NCI-H2171 treated with DMSO at 0.1 percent for 48 hours (cell line): ENCODE results near the gene BLMH.
"Not testable (repeated sequence)": the region's sequence is repeated elsewhere in the genome, so short reads cannot be mapped to it uniquely, and the experiment has no call there.

Experiments used
- DNase-seq: peaks from one replicate; lab custom pipeline; 2025; lab: John Stamatoyannopoulos, UW

The BLMH gene

DNA sequence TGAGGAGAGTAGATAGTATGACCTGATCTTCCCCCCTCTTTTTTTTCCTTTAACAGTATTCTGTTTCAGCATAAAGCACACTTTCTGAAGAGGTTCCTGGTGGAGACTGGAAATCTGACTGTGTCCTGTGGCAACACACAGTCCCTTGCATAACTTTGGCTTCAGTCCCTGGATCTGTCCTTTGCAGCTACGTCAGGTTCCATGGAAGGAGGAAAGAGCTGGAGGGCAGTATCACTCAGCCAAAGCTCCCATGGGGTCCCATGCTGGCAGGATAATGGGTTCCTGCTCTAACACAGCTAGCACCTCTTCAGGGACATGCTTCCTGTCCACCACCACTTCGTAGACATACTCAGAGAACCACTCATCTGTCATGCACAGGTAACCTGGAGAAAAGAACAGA, 43.0 kb downstream of the BLMH start:
- DNase-seq, result no peak

DNA sequence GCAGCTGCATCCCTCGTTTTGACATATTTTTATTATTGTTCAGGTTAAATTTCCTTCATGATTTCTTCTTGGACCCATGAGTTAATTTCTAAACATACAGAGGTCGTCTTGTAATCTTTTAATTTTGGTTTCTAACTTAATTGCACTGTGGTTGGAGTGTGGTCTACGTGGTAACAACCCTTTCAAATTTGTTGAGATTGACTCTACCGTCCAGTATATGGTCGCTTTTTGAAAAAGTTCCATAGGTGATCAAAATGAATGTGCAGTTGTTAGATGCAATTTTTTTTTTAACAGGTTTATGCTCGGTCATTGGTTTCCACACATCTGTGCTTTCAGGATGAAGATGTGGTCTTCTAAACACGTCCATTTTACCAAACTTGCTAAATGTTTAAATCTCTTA, 45.3 kb downstream of the BLMH start:
- DNase-seq, result no peak

DNA sequence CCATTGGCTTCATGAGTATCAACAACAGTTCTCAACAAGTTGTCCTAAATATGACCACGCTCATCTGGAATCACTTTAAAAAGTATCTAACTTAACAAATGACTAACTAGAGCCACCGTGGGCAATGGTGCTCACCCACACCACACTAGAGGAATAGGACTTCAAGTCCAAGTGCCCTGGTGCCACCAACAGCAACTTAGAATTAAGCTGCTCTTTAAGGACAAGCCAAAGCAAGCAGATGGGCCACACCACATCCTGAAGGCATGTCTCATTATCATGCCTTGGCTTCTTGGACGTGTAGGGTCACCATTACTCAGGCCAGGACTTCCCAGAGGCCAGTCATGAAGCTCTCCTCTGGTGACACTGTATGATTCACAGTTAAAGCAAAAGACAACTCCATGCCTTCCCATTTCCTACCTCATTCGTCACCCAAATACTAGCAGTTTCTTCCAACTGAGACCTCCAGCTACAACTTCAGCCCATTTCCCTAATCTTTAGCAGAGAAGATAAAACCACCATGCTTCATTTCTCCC, 46.8 kb downstream of the BLMH start:
- no peak for DNase-seq

DNA sequence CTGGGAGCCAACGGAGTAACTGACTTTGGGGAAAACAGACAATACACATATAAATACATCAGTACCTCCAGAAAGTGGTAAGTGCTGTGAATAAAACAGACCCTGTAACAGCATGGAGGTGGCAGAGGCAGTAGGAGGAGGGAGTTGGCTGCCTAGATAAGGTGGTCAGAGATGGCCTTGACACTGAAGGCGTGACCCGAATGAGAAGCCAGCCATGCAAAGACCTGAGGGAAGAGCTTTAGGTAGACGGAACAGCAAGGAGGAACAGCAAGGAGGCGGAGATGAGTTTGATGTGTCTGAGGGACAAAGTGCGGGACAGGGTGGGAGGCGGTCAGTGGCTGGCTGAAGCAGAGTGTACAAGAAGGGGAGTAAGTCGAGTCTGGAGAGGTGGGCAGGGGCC, 48.2 kb downstream of the BLMH start:
- DNase-seq, result no peak

DNA sequence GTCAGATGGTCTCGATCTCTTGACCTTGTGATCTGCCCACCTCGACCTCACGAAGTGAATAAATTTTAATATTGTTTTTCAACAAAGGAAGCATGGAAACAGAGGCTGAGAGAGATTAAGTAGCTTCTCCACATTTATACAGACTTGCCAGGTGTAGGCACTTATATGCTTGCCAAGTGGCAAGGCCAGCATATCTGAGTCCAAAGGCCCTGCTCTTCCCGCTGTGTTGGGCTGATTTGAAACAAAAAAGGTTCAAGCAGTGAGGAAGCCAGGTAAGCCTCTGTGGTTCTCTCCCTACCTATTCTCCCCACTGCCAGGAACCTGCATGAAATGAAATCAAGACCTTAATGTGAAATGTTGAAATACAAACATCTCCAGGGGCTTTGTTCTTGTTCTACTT, 48.7 kb downstream of the BLMH start:
- DNase-seq, result no peak

DNA sequence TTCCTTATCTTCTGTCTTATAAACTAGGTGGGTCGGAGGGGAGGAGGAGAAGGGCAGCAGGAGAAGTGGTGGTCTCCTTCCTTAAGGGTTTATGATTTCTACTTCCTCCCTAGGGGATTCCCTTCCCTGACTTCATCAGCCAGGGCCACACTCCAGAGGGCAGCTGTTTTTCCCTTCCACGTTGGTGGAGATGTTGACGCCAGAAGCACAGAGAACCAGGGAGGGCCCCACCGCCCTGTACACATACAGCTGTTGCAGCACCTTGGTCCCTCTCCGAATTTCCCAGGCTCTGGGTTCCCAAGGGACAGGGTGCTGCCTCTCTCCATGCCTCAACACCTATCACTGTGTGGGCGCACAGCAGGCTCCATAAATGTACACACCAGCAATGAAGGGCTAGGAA, 50.7 kb downstream of the BLMH start:
- DNase-seq, result no peak

DNA sequence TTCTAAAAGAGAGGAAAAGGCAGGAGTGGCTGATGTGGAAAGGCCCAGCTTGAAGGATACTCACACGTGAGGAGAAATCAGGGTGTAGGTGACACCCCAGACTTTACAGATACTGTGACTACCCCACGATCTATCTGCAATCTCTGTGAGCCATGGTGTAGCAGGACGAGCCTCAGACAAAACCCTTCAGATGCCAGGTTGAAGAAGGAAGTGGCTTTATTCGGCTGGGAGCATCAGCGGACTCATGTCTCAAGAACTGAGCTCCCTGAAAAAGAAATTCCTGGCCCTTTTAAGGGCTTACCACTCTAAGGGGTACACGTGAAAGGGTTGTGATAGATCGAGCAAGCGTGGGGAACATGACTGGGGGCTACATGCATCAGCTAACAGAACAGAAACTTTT, 51.6 kb downstream of the BLMH start:
- DNase-seq, result no peak

DNA sequence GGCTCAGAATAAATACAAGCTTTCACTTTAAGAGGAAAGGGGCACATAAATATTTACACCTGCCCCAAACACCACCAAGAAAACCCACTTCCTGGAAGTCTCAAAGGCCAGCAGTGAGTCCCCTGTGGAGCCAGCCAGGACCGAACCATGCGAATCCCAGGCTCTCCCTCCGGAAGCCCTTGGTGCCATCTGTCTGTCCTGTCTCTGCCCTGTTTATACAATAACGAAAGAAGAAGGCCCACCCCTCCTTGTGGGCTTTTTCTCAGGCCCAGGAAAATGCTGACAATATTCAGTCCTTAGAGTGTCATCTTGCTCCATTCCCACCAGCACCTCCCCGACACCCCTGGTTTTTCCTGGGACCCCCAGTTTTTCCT, 52.7 kb downstream of the BLMH start:
- DNase-seq, result no peak

DNA sequence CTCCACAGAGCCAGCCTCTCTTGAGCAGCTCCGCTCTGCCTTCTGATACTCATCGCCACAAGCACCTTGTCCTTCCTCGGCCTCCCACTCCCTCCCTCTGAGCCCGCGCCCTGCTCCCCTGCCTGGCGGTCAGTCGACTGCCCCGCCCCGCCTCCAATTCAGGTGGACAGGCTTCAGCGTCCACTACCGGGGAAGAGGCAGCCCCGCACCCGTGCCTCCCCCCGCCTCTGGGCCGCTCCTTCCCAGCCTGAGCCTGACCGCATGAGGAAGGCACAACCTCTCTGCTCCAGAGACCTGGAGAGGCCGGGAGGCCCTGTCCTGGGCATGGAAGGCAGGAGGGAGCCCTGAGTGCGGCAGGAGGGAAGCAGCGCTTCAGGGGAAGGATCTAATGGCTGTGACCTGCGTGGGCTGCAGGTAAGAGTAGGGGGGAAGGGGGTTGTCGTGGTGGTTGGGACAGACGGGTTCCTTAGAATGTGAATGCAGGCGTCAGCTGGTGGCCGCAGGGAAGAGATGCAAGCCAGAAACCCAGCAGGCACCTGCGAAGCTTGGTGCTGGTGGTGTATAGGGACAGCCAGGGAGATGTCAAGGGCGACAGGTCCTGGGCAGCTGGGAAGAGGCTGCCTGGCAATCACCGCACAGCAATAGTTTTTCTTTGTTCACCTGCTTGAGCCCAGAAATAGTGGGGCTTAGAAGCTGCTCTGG, 53.2 kb downstream of the BLMH start:
- DNase-seq, result no peak

DNA sequence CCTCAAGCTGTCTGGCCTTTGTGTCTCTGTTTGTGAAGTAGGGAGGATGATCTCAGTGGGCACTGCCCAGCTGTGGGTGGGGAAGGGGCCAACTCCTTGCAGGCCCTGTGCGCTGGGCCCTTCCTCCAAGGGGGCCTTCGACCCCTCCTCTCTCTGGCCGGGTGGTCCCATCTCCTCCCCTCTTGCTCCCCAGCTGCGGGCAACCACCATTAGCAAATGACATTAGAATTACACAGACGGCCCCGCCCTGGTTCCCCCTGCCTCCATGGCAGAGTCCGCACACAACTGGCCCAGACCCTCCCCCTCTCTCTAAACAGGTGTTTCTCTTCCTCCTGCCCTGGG, 53.8 kb downstream of the BLMH start:
- no peak for DNase-seq

DNA sequence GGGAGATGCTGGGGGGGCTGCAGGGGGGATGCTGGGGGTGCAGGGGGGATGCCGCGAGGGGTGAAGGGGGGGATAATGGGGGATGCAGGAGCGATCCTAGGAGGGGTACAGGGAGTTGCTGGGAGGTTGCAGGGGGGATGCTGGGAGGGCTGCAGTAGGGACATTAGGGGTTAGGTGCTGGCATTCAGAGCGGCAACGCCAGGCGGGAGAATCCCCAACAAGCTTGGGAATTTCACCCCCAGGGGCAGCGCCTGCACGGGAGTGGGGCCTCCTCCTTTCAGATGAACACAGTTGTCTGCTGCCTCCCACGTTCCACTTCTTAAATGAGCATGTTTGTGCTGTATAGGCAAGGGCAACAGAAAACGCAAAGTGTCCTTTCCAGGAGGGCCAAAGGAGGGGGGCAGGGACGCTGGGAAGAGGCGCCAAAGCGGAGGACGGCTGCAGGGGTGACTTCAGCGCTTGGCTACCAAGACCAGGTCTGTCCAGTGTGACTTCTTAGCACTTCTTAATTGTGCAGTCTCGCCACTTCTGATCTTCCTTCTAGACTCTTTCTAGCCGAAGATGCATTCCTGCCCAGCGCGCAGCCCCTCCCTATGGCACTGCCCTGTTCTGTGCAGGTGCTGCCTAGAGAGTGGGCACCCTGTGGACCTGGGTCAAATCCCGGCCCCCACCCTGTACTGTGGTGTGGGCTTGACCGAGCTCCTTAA, 54.3 kb downstream of the BLMH start:
- no peak for DNase-seq

DNA sequence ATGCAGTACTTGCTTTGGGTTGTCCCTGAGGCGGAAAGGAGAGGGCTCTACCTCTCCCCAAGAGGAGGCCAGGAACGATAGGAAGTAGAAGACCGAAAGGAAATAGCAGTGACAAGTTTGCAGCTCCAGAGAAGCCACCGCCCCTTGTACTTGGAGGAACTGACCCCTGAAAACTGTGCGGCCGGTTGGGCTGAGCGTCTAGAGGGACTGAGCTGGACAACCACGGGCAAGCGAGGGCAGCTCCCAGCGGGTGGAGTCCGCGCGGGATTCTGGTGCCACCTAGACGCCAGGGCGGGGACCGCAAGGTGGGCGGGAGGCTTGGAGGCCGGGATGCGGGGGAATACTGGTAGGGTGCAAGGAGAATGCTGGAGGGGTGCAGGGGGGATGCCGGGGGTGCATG, 55.0 kb downstream of the BLMH start:
- no peak for DNase-seq

DNA sequence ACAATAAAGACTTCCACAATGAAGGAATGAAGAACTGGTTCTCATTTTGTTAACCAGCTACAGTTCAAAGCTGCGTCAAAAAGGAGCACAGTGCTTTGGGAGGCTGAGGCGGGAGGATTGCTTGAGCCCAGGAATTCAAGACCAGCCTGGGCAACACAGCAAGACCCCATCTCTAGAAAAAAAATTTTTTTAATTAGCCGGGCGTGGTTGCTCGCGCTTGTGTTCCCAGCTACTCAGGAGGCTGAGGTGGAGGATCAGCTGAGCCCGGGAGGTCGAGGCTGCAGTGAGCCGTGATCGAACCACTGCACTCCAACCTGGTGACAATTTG, 55.5 kb downstream of the BLMH start:
- DNase-seq, result no peak

DNA sequence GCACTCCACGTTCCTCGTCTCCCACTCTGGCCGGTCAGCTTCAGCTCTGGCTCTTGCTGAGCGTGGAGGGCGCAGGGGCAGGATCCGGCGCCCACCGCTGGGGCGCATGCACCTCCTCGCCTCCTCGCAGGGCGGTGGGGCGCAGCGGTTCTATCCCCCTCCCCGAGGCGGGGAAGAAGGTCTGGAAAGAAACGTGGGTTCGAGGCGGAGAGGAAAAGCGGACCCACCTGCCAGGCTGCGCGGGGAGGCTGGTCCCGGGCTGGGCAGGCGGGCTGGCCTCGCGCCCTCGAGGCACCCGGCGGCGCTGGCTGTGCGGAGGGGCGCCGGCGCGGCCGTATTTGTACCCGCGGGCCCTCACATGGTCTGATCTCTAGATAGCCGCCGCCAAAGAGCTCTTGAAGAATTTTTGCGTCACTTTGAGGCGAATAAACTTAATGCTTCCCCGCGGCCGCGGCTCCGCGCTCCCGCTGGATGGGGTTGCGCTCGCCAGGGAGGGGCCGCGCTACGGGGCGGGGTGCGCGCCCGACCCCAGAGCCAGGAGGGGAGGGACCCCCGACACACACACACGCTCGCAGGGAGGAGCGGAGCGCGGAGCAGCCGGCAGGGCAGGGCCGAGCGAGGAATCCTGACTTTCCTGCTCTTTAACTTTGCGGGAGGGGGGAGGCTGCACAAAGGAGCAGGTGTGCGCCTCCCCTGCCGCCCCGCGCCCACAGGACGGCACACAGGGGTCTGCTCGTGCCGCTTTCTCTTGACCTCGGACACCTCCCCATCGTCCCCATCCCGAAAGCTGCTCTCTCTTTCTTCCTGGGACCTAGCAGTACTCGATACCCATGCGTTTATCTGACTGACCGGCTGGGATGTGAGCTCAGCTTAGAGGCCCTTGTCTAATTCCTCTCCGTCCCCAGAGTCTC, 56.1 kb downstream of the BLMH start, which contains the start of gene SLC6A4:
Gene SLC6A4 (minus strand): TSS at position 312 of the 911 bp plus-strand sequence. CDS start 13,739 bp downstream, outside the sequence.
- DNase-seq, result no peak

DNA sequence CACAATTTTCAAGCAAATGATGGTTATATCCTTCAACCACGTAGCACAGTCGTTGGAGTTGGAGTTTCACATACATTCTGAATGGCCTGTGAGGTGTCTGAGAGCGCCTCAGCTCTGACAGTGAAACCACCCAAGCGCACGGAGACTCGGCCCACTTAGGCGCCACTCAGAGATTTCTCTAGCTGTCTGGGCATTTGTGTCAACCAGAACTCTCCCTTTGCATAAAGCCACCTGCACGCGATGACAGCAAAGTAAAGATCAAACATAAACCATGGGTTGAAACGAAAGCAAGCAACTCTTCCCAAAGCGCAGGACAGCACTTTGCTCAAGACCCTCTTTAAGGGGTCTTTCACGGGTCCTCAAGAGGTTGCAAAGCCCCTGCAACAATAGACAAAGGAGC, 56.8 kb downstream of the BLMH start:
- DNase-seq, result no peak

DNA sequence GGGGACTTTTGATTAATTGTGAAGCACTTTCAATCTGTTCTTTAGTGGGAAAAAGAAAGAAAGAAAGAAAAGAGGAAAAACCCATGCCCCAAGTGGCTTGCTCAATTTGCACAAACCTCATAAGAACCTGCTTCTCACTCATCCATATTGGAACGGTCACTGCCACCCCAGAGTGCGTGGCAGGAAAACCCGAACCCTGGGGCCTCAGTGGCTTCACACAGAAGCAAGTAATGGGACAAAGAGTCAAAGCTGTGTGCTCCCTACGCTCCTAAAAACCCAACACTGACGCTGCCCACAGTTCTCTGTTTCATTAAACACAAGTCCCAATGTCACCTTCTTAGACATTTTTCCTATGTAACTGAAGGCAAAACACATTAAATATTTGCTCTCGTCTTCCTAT, 57.4 kb downstream of the BLMH start:
- no peak for DNase-seq

DNA sequence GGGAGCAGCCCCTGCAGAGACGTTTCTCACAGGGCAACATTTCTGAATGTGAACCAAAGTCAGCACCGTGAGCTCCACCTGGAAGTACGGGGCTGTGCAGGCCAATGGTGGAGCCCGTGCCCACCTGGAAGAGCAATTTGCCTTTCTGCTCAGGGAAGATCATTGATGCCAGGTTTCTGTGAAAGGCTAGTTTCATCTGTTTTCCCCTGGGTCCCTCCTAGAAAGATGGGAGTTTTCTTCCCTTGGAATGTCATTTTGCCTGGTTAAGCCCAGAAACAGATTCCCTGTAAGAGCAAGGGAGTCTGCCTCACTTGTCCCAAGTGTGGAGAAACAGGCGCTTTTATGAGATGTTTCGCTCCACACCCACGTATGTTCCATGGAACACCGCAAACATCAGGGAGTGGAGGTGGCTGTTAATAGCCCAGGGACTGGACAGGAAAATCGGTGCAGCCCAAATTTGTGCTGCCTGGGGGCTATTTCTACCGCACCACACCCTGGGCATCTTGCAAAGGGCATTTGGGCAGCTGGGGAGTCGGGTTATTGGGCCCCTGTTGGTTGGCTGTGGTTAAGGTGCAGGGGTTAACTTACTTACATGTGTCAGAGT, 58.8 kb downstream of the BLMH start:
- DNase-seq, result no peak

DNA sequence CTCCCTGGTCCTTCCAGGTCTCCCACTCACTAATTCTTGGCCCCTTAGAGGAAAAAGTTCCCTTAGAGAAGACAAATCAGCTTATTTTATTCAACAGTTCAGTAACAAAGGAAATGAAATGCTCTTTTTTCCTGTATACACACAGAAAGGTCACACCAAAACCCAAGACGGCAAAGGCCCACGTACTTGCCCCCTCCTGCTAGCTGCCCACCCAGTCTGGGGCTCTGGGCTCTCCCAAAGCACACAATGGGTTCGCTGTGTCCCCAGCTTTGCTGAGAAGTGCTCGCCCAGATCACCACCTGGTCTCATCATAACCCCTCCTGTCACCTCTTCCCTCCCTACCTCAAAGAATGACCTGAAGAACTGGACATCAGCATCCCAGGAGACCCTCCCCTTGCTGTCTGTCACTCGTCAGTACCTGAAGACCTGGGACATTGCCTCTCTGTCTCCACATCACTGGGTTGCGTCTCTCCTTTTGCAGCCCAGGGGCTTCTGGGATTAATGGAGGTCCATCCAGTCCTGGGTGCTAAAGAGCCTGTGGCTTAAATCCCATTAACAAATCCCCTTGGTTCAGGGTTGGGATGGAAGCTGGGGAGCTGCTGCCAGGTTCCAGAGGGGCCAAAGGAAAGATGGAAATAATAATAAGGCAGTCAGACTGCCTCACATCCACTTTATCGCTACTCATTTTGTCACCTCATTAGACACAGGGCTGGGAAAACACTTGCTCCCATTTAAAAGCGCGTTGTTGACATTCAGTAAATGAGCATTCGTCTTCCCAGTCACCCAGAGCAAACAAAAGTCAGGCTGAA, 59.5 kb downstream of the BLMH start:
- DNase-seq, result no peak

DNA sequence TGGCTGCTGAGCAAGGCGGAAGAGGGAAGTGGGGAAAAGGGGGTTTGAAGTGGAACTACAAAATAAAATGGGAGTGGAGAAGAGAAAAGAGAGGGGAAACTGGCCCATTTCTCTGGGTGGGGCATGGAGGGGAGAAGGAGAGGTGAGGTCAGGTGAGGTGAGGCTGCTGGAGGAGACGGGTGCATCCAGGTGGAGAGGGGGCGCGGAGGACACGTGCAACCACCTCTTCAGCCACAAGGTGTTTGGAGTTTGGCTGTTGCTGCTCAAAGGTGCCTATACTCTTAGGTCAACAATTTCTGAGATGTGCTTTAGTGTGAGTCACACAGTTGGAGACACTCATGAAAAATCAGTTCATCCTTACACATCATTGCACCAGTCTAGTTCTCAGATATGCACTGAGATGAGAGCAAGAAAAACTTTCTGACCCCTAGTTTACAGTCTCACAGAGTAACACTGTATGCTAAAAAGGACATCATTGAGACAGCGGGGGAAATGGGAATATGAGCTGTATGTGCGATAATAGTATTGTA, 61.1 kb downstream of the BLMH start:
- no peak for DNase-seq

DNA sequence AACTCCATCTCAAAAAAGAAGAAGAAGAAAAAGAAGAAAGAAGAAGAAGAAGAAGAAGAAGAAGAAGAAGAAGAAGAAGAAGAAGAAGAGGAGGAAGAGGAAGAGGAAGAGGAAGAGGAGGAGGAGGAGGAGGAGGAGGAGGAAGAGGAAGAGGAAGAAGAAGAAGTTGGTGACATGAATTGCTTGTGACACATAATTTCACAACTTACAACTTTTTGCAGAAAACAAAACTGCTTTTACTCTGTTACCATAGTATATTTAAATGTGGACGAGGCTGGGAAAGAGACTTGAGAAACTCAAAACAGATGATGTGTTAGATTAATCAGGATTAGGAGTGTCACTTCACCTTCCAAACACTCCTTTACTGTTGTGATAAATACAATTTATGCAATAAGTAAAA, 61.7 kb downstream of the BLMH start:
- DNase-seq, result not testable (repeated sequence)

DNA sequence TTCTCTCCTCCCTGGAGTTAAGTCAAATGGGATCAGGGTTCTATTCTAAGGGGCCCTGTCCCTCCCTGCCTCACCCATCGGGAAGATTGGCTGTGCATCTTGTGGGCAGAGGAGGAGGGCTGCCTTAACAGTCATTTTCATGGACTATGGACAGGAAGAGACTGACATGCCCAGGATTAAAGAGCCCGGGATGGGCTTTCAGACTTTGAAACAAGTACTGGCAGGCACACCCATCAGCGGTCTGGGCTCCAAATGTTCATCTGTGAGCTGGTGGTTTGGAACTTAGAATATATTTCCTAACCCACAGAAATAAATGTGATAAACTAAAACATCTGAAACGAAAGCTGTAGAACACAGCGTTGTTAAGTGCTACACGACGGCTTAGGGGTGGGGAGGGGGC, 62.7 kb downstream of the BLMH start:
- no peak for DNase-seq
